UCSD-AML1 (cell line): ENCODE data around the gene TNNI2.
"Not testable (repeated sequence)": the region's sequence is repeated elsewhere in the genome, so short reads cannot be mapped to it uniquely, and the experiment has no call there.

ENCODE experiments used
- DNase-seq: peaks from one replicate; lab custom pipeline; 2025; ENCODE audit not compliant: unreplicated experiment; lab: John Stamatoyannopoulos, UW

TNNI2 gene

DNA sequence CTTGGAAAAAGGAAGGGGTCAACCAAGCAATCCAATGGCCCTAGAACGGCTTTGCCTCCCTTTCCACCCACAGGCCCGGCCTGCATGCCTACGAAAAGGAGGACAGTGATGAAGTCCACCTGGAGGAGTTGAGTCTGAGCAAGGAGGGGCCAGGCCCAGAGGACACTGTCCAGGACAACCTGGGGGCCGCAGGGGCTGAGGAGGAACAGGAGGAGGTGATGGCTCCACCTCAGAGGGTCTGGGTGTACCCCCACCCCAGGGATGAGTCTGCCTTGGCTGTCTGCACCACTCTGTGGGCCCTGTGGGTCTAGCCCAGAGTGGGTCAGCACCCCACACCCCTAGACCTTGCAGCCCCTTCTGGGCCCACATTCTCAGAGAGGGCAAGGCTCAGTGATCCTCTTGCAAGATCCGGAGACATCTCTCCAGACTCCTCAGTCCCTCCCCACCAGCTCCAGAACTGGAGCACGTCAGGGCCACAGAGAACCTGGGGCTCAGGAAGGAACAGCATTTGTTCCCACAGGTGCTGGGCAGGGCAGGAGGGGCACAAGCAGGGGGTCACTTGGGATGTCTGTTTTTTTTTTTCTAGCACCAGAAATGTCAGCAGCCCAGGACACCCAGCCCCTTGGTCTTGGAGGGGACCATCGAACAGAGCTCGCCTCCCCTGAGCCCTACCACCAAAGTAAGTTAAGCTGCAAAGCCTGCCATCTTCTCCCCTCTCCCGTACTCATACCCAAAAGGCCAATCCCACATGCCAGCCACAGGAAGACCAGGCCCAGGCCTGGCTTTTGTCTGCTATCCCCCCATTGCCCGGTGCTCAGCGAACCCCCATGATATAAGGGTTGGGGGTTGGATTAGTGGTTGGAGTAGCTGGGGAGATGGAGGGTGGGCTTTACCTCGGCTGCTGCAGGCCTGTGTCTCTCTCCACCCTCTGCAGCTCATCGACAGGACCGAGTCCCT is 44.8 kb downstream of the TNNI2 start:
- DNase-seq, result no peak

DNA sequence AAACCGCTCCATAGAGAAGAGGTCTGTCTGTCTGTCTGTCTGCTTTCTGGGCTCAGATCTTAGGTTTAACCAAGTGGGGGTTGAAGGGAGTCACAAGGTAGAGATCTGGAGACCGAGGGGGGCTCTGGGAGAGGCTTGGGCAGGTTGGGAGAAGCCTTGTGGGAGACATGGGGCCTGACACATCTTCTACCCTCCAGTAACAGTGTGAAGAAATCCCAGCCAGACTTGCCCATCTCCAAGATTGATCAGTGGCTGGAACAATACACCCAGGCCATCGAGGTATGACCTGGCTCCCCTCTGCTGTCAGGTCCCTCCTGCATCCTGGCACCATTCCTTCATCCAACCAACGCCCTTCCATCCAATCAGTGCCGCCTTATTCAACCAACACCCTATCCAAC is 45.5 kb downstream of the TNNI2 start:
- no peak for DNase-seq

DNA sequence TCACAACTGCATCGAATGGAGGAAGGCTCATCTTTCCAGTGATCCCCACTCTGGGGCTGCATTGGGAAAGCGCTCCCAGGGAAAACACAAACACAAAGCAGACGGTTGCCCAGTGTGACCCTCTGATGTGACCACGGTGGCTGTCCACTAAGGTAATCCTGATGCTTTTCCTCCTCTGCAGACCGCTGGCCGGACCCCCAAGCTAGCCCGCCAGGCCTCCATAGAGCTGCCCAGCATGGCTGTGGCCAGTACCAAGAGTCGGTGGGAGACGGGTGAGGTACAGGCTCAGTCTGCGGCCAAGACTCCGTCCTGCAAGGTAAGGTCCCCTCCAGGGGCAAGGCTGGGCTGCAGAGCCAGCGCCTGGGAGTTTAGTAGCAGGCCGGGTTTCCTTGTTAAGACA is 47.8 kb downstream of the TNNI2 start:
- DNase-seq, result not testable (repeated sequence)

DNA sequence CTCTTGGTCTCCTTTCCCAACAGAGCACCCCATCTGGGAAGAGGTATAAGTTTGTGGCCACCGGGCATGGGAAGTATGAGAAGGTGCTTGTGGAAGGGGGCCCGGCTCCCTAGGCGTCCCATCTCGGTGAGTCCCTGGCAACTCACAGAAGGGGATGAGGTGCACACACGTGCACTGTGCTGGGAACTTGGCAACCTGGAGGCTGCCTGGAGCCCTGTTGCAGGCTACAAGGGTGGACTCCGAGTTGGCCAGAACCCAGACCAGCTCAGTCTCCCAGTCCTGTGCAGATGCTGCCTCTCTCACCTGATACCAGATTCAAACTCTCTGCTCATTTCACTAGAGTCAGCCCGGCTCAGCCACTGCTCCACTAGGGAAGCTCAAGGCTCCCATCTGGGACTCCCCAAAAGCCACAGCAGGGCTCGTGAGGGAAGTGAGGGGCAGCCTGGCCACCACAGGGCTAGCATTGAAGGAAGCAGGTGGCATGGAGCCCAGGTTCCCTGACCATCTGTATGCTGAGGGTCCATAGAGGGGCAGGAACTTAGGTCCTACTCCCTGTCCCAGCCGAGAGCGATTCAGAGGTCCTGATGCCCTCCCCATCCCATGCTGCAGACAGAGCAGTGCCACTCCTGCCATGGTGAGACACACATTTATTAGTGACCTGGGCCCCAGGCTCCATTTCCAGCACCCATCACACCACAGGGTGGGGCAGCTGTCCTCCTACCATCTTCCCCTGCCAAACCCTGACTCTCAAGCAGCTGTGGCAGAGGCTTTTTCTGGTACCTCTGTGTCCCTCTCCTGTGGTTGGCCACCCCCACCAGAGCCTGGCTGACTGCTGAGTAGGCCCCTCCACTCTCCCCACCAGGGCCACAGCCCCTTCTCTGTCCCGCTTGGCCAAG is 48.9 kb downstream of the TNNI2 start:
- no peak for DNase-seq

DNA sequence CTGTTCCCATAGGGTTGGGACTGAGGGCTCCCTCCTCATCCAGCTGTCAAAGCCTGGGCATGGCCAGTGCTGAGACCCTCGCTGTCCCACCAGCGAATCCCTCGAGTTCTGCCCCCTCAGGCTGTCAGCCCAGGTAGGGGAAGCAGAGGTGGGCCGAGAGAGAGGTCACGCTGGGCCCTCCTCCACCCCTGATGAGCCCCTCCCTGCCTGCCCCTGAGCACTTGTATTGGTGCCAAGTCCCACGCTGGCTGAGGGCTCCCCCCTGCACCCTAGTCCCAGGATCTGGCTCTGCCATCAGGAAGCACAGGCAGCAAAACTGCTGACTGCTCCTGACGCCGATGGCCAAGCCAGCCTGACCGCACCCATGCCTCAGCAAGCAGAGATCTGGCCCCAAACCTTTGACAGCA is 49.6 kb downstream of the TNNI2 start:
- no peak for DNase-seq

DNA sequence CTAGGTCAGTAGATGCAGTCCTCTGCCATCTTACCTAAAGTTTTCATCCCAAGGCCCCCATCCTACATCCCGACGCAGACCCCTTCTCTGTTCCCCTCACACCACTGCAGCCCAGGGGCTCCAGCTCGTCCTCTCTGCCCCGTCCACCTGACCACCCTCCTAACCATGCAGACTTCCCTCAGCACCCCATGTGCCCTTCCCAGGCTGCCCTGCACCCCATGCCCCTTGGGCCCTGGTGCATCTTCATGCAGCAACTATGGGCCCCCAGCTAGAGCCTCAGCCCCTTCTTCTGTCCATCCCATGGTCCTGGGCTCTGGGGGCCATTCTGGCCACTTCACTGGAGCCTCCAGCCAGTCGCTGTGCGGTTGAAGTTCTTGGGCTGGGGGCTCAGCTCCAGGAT is 50.0 kb downstream of the TNNI2 start:
- no peak for DNase-seq

DNA sequence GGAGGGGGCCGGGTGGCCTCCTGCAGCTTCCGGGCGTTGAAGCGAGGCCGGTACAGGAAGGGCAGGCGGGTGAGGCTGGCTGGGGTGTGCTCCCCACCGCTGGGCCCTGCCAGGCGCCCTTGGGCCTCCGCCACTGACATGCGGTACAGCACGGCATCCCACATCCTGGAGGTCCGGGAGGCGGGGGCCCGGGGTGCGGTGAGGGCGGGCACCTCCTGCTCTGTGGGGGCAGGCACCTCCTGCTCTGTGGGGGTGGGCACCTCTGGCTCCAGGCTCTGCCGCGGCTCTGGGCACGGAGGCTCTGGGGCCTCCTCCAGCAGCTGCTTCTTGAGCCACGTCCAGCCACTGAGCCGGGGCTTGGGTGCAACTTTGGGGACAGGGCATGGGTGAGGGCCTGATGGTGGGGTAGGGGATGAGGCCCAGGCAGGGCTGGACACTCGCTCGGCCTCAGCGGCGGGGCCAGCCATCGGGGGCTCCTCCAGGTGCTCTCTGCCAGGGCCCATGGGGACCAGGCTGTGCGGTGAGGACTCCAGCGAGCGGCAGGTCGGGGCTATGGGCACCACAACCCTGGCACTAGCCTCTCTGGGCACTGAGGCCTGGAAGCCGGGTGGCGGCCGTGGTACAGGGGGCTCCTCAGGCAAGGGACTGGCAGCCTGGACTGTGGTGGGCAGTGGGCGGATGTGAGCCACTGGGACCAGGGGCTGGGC is 50.6 kb downstream of the TNNI2 start:
- DNase-seq, result peak; percentile 92

DNA sequence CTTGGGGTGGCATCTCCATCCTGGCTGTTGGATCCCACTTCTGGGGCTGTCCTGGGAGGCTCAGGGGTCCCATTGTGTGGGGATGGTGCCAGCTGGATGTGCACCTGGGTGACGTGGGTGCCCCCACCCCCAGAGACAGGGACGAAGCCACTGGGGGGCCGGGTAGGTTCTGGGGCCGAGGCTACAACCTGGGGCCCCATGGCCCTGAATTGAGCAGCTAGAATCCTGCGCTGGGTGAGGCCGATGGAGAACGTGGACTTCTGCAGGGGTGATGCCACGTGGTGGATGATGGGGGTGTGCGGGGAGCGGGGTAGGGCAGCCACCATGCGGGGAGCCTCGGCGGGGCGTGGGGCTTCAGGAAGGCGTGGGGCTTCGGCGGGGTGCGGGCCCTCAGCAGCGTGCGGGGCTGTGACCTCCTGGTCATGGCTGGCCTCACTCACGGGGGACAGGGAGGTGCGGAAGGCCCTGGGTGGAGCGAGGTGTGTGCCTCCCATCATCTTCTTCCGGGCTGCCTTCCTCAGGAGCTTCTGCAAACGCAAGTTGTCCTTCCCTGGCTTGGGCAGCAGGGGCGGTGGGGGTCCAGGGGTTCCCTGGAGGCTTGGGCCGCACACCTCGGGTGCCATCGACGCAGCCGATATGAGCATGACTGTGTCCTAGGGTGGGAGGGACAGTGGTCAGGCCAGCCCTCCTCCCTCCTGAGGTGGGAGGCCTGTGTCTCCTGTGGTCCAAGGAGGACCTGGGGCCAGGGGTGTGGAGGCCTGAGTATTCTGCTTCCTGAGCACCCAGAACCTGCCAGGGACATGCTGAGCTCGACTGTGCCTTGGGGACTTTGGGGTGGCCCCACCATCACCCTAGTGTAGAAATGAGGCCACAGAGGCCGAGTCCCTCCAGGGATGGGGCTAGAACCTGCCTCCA is 51.4 kb downstream of the TNNI2 start:
- DNase-seq, result peak; percentile 71
